Endodermal cell (in vitro differentiated cells): Measurements from ENCODE around the gene SECISBP2L. TPM values are rescaled to one million over a fixed set of nuclear protein-coding genes. Genes with fewer than 3 reads are reported as not detected.

Experiments
- DNase-seq: peaks from one replicate; pipeline ENCODE4 v3.0.0-alpha.2; 2017
- H3K27ac ChIP-seq: 2 replicates; pipeline ENCODE4 v1.5.1; 2013; ENCODE audit warnings: mild to moderate bottlenecking, low read depth, low read length, moderate library complexity
- H3K27me3 ChIP-seq: 2 replicates; pipeline ENCODE4 v1.6.1; 2013; ENCODE audit warnings: mild to moderate bottlenecking, low read length, moderate library complexity; ENCODE audit not compliant: insufficient read depth, control insufficient read depth, poor library complexity, severe bottlenecking
- H3K36me3 ChIP-seq: 2 replicates; pipeline ENCODE4 v1.7.0; 2013; ENCODE audit warnings: mild to moderate bottlenecking, low read length, moderate library complexity; ENCODE audit not compliant: control insufficient read depth, insufficient read depth
- H3K4me1 ChIP-seq: one replicate; pipeline ENCODE4 v1.7.0; 2013; ENCODE audit warnings: low read length; ENCODE audit not compliant: control insufficient read depth, insufficient read depth
- H3K4me3 ChIP-seq: 2 replicates; pipeline ENCODE4 v1.5.1; 2013; ENCODE audit warnings: mild to moderate bottlenecking, low read length, moderate library complexity
- H3K9ac ChIP-seq: 2 replicates; pipeline ENCODE4 v1.6.1; 2013; ENCODE audit warnings: mild to moderate bottlenecking, low read length, moderate library complexity; ENCODE audit not compliant: poor library complexity, severe bottlenecking; ENCODE audit errors: extremely low read depth
- H3K9me3 ChIP-seq: 2 replicates; pipeline ENCODE4 v1.6.1; 2013; ENCODE audit warnings: mild to moderate bottlenecking, low read length, moderate library complexity; ENCODE audit not compliant: control insufficient read depth
- H3K27ac Mint-ChIP-seq: 2 replicates; pipeline ENCODE4 v1.8.0; 2020; ENCODE audit warnings: mixed read lengths
- H3K27me3 Mint-ChIP-seq: 2 replicates; pipeline ENCODE4 v1.8.0; 2021; ENCODE audit warnings: mild to moderate bottlenecking, mixed read lengths; ENCODE audit not compliant: insufficient read depth
- H3K36me3 Mint-ChIP-seq: 2 replicates; pipeline ENCODE4 v1.8.0; 2020; ENCODE audit warnings: low read depth, mixed read lengths
- H3K4me1 Mint-ChIP-seq: 2 replicates; pipeline ENCODE4 v1.8.0; 2020; ENCODE audit warnings: mixed read lengths
- H3K4me3 Mint-ChIP-seq: 2 replicates; pipeline ENCODE4 v1.8.0; 2020; ENCODE audit warnings: mild to moderate bottlenecking, moderate library complexity, mixed read lengths
- H3K9me3 Mint-ChIP-seq: 2 replicates; pipeline ENCODE4 v1.8.0; 2020; ENCODE audit warnings: mild to moderate bottlenecking, mixed read lengths
- CTCF ChIP-seq: fragments of 200-600 bp; sonication (generic); conservative IDR thresholded peaks from 2 replicates; pipeline ENCODE4 v1.5.0; 2021; ENCODE audit warnings: antibody characterized with exemption, mild to moderate bottlenecking
- WGBS, 2 experiments: methylation state at CpG; one replicate each; pipeline versions ENCODE4 v1.1.5 to v1.1.7; 2013; ENCODE audit warnings: missing lambda C conversion rate in 2 of 2, mixed read lengths in 1 of 2; ENCODE audit not compliant: insufficient coverage in 1 of 2, insufficient read length in 1 of 2; 5-methylcytosine and 5-hydroxymethylcytosine counted together
- total RNA-seq, 2 donors: library from RNA; stranded (reverse); fragmentation: NEBNext Ultra II Directional in 1 of 2; extraction: Animal tissue kit (Norgen Biotek cat#: 25700) in 1 of 2; gene quantifications; 2 replicates in 1 of 2; 3 replicates in 1 of 2; pipeline ENCODE4 v1.2.1, GENCODE V29; 2021

SECISBP2L gene
- total RNA-seq, 2 donors from 2014 or later = 49.4 to 51.0 TPM

- H3K9ac ChIP-seq = no peak overlapping the region
- H3K4me3 ChIP-seq = no peak overlapping the region
- H3K9me3 ChIP-seq = no peaks in the 10 kb centered on the region
- 89% methylated on average over 2 of the region's 2 CpGs; no CpG with 5 or more reads in 1 of the 2 experiments for WGBS, 2 experiments
- H3K36me3 ChIP-seq = peaks cover 68% of the 10 kb centered on the region
- Mint-ChIP-seq H3K27me3 (no peaks in the 10 kb centered on the region), H3K4me3 (no peak overlapping the region), H3K4me1 (no peaks in the 10 kb centered on the region), H3K36me3 (peaks cover 79% of the 10 kb centered on the region), H3K27ac (no peak overlapping the region), H3K9me3 (peaks cover 10% of the 10 kb centered on the region)
- no peak overlapping the region for H3K27ac ChIP-seq
- H3K4me1 ChIP-seq = no peaks in the 10 kb centered on the region
- no peak for DNase-seq
- no peak for TF ChIP-seq CTCF
- no peaks in the 10 kb centered on the region for H3K27me3 ChIP-seq
These were observed 46.9 kb downstream of the SECISBP2L start for GRCh38 chr15:48999314-48999713.

GRCh38 chr15:48996276-48996675, 50.0 kb downstream of the SECISBP2L start:
- Histone ChIP-seq H3K9me3 (no peaks in the 10 kb centered on the region), H3K4me1 (no peaks in the 10 kb centered on the region), H3K27ac (no peak overlapping the region), H3K27me3 (no peaks in the 10 kb centered on the region), H3K4me3 (no peak overlapping the region), H3K36me3 (peaks cover 95% of the 10 kb centered on the region), H3K9ac (no peak overlapping the region)
- no peaks in the 10 kb centered on the region for H3K27me3 Mint-ChIP-seq
- DNase-seq = no peak
- no peaks in the 10 kb centered on the region for H3K4me1 Mint-ChIP-seq
- no peak for TF ChIP-seq CTCF
- 93 to 97% methylated on average over 2 of the region's 2 CpGs for WGBS, 2 experiments
- H3K9me3 Mint-ChIP-seq = no peaks in the 10 kb centered on the region
- H3K27ac Mint-ChIP-seq = no peak overlapping the region
- H3K36me3 Mint-ChIP-seq = peaks cover 72% of the 10 kb centered on the region
- no peak overlapping the region for H3K4me3 Mint-ChIP-seq

GRCh38 chr15:48993380-48993779, 52.9 kb downstream of the SECISBP2L start:
- Histone ChIP-seq H3K4me3 (no peak overlapping the region), H3K9me3 (no peaks in the 10 kb centered on the region), H3K36me3 (peaks cover 80% of the 10 kb centered on the region), H3K9ac (no peak overlapping the region), H3K27ac (no peak overlapping the region), H3K4me1 (no peaks in the 10 kb centered on the region), H3K27me3 (no peaks in the 10 kb centered on the region)
- H3K4me3 Mint-ChIP-seq = no peak overlapping the region
- TF ChIP-seq CTCF = no peak
- H3K36me3 Mint-ChIP-seq = peaks cover 55% of the 10 kb centered on the region
- no peaks in the 10 kb centered on the region for H3K9me3 Mint-ChIP-seq
- no peaks in the 10 kb centered on the region for H3K4me1 Mint-ChIP-seq
- H3K27ac Mint-ChIP-seq = no peak overlapping the region
- no peak for DNase-seq
- H3K27me3 Mint-ChIP-seq = no peaks in the 10 kb centered on the region
